ENCODE measurements around the gene CYP26C1.

CYP26C1 gene

GRCh38 chr10:93064874-93065660 is 4.5 kb downstream of the CYP26C1 start:
- DNase-seq (ENCODE audit: low read depth): no peak

GRCh38 chr10:93065675-93066543 is 5.3 kb downstream of the CYP26C1 start:
- no peak for DNase-seq (ENCODE audit: low read depth)

- DNase-seq (ENCODE audit: low read depth): no peak
Observed at GRCh38 chr10:93066544-93066913, 5.9 kb downstream of the CYP26C1 start.

GRCh38 chr10:93067443-93068365 is 7.1 kb downstream of the CYP26C1 start:
- no peak for DNase-seq (ENCODE audit: low read depth)

GRCh38 chr10:93068411-93069244 is 8.0 kb downstream of the CYP26C1 start:
- DNase-seq (ENCODE audit: low read depth): no peak

DNA sequence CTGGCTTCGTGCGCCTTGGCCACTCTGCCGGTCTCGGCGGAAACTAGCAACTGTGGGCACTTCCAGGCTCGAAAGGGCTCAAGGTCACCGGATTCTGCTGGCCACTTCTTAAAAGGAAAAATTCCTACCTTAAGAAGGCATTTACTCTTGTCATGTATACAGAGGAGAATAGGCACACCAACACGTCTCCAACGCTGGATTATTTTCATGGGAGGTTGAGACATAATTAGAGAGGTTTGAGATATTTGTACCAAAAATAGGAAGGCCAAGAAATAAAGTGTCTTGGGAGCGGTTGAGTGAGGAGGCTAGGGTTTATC is 8.6 kb downstream of the CYP26C1 start:
- DNase-seq (ENCODE audit: low read depth): no peak

GRCh38 chr10:93070378-93071176 is 10.0 kb downstream of the CYP26C1 start:
- DNase-seq (ENCODE audit: low read depth): no peak

DNA sequence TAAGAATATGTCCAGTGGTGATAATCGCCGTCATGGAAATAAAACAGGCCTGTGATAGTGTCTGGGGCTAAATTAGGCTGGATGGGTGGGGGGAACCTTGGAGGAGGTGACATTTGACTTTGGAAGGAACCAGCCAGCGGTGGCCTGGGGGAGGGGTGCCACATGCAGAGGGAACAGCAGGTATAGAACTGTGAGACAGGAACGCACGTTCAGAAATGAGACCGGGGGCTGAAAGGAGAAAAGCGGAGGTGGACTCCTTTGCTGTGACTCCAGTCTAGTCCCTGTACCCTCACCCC is 10.5 kb downstream of the CYP26C1 start:
- DNase-seq (ENCODE audit: low read depth): no peak

DNA sequence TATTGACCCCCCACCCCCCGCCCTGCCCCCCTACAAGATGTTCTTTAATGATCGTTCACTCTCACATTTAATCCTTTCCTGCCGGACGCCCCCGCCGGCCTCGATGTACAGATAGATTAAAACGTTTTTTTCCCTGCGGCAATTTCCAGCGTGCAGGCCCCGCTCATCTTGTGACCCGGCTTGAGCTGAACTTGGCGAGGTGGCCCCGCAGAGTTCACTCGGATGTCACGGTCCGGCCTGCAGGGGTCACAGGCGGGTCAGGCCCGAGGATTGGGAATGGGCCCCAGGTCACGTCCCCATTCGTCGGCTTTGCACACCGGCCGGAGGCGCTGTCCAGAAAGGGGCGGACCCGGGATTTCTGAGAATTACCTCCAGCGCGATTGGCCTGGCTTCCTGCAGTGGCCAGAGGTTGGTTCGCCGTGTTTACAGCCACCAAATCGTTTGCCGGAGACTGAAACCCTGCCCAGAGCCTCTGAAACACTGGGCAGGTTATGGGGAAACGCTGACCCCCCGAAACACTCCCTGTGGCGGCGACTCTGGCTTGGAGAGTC is 11.2 kb downstream of the CYP26C1 start:
- no peak for DNase-seq (ENCODE audit: low read depth)

- DNase-seq (ENCODE audit: low read depth): no peak
Observed at GRCh38 chr10:93072225-93072712, 11.7 kb downstream of the CYP26C1 start.

DNA sequence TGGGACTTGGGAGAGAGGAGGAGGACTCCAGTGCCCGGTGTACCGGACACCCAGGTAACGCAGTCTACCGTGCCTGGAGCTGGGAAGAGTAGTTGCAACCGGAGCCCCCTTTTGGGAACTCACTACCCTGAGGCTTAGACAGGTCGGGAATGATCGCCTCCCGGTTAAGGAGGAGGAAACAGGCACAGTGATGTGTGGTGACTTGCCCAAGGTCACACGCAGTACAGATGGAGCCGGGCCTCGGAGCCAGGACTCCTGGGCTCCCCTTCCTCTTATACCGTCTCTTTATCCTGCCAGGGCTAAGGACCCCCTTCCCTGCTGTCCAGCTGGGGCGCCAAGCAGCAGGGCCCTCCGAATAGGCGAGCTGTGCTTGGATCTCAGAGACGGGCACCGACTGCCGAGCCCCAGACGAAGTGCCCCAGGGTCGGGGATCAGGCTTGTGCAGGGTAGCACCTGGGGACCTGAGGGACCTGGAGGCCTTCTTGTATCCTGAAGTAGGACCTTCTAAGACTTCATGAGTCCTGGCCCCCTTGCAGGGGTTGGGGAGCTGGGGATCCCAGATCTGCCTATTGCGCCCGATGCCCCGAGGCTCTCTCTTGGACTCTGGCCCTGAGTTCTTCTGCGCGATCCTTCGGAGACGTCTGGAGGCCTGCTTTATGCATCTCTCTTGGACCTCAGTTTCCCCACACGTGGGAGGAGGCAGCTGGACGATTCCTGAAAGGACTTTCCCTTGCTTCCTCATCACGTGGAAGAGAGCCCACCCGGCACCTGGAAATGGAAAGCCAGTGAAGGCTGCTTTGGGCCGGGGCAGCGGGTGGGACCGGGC is 12.3 kb downstream of the CYP26C1 start:
- DNase-seq (ENCODE audit: low read depth): no peak

DNA sequence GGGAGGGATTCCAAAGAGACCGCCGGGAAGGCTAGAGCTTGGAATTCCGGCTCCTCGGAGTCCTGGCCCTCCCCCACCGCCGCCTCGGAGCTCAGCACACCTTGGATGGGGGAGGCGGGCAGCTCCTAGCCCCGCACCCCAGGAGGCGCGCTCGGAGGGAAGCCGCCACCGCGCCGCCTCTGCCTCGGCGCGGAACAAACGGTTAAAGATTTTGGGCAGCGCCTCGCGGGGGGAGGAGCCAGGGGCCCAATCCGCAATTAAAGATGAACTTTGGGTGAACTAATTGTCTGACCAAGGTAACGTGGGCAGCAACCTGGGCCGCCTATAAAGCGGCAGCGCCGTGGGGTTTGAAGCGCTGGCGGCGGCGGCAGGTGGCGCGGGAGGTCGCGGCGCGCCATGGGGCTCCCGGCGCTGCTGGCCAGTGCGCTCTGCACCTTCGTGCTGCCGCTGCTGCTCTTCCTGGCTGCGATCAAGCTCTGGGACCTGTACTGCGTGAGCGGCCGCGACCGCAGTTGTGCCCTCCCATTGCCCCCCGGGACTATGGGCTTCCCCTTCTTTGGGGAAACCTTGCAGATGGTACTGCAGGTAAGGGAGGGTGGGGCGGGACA is 13.0 kb downstream of the CYP26C1 start, which contains the start of gene CYP26A1:
CYP26A1 (plus strand) TSS at position 355 of the 608 bp plus-strand sequence; CDS start at position 397, 42 bp downstream.
- no peak for DNase-seq (ENCODE audit: low read depth)

DNA sequence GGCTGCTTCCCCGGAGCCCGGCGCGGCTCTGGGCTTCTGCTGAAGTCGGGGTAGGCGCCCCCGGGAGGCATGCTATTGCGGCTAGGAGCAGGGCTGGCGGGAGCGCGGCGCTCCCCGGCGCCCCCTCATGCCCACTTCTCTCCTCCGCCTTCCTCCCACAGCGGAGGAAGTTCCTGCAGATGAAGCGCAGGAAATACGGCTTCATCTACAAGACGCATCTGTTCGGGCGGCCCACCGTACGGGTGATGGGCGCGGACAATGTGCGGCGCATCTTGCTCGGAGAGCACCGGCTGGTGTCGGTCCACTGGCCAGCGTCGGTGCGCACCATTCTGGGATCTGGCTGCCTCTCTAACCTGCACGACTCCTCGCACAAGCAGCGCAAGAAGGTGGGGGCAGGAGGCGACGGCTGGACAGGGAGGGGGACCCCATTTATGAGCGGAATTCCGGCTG is 13.6 kb downstream of the CYP26C1 start:
- no peak for DNase-seq (ENCODE audit: low read depth)

DNA sequence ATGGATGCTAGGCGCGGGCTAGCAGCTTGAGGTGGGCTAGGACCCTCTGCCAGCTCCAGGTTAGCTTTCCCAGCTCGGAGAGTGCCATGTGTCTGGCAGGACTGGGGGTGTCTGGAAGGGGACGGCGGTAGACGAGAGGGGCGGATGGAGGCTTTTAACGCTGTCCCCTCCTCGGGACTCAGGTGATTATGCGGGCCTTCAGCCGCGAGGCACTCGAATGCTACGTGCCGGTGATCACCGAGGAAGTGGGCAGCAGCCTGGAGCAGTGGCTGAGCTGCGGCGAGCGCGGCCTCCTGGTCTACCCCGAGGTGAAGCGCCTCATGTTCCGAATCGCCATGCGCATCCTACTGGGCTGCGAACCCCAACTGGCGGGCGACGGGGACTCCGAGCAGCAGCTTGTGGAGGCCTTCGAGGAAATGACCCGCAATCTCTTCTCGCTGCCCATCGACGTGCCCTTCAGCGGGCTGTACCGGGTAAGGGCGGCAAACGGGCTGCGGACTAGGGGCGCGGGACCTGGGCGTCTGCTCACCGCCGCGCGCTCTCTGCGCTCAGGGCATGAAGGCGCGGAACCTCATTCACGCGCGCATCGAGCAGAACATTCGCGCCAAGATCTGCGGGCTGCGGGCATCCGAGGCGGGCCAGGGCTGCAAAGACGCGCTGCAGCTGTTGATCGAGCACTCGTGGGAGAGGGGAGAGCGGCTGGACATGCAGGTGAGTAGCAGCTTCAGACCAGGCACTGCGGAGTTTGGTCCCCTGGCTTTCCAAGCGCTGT is 14.2 kb downstream of the CYP26C1 start:
- no peak for DNase-seq (ENCODE audit: low read depth)

- DNase-seq (ENCODE audit: low read depth): no peak
Observed at GRCh38 chr10:93075369-93076221, 15.0 kb downstream of the CYP26C1 start.

GRCh38 chr10:93076871-93077270 is 16.3 kb downstream of the CYP26C1 start:
- DNase-seq (ENCODE audit: low read depth): no peak

GRCh38 chr10:93077860-93078337 is 17.3 kb downstream of the CYP26C1 start:
- no peak for DNase-seq (ENCODE audit: low read depth)
